Loucy (cell line): Measurements from ENCODE around the gene NTN4.

Source experiments
- H2AFZ ChIP-seq: fragments of 200-600 bp; sonication (generic); 2 replicates; pipeline ENCODE4 v1.6.0; 2016; ENCODE audit warnings: antibody characterized with exemption, mild to moderate bottlenecking, low read length, moderate library complexity
- H3F3A ChIP-seq: fragments of 200-600 bp; 2 replicates; pipeline ENCODE4 v1.6.0; 2016; ENCODE audit warnings: antibody characterized with exemption, low read depth, mild to moderate bottlenecking
- H3K27me3 ChIP-seq: fragments of 200-600 bp; sonication (generic); 2 replicates; pipeline ENCODE4 v1.6.1; 2014; ENCODE audit warnings: low read length, mild to moderate bottlenecking; ENCODE audit not compliant: insufficient read depth, poor library complexity, severe bottlenecking
- H3K36me3 ChIP-seq: fragments of 200-600 bp; sonication (generic); 2 replicates; pipeline ENCODE4 v1.6.1; 2016; ENCODE audit warnings: low read length; ENCODE audit not compliant: insufficient read depth
- H3K4me1 ChIP-seq: fragments of 200-600 bp; sonication (generic); 2 replicates; pipeline ENCODE4 v1.5.1; 2014; ENCODE audit warnings: low read length, mild to moderate bottlenecking; ENCODE audit not compliant: insufficient read depth, poor library complexity, severe bottlenecking
- H3K4me2 ChIP-seq: fragments of 200-600 bp; sonication (generic); 2 replicates; pipeline ENCODE4 v1.6.0; 2014; ENCODE audit warnings: antibody characterized with exemption, low read length, low read depth, mild to moderate bottlenecking; ENCODE audit not compliant: poor library complexity, severe bottlenecking
- H3K4me3 ChIP-seq: fragments of 200-600 bp; sonication (generic); 2 replicates; pipeline ENCODE4 v1.5.1; 2014; ENCODE audit warnings: low read length, mild to moderate bottlenecking, mixed read lengths; ENCODE audit not compliant: poor library complexity, severe bottlenecking
- H3K79me2 ChIP-seq: fragments of 200-600 bp; sonication (generic); 2 replicates; pipeline ENCODE4 v1.6.1; 2014; ENCODE audit warnings: low read length; ENCODE audit not compliant: insufficient read depth
- H3K9ac ChIP-seq: fragments of 200-600 bp; sonication (generic); 2 replicates; pipeline ENCODE4 v1.6.0; 2014; ENCODE audit warnings: mild to moderate bottlenecking, low read depth, low read length, moderate library complexity; ENCODE audit not compliant: poor library complexity, severe bottlenecking
- H3K9me2 ChIP-seq: fragments of 200-600 bp; sonication (generic); replicated peaks from 2 replicates; pipeline ENCODE4 v1.6.1; 2016; ENCODE audit warnings: low read depth, low read length, mixed read lengths
- H3K9me3 ChIP-seq: fragments of 200-600 bp; sonication (generic); 2 replicates; pipeline ENCODE4 v1.6.1; 2014; ENCODE audit warnings: mild to moderate bottlenecking, antibody characterized with exemption, low read length, low read depth; ENCODE audit not compliant: insufficient read depth
- H4K20me1 ChIP-seq: fragments of 200-600 bp; sonication (generic); 2 replicates; pipeline ENCODE4 v1.6.0; 2014; ENCODE audit warnings: antibody characterized with exemption, low read length, mild to moderate bottlenecking; ENCODE audit not compliant: insufficient read depth, poor library complexity, severe bottlenecking
- EZH2phosphoT487 ChIP-seq: fragments of 200-600 bp; IDR thresholded peaks from 2 replicates; pipeline ENCODE4 v1.6.1; 2018; ENCODE audit warnings: antibody characterized with exemption, mild to moderate bottlenecking, moderate library complexity, borderline replicate concordance
- TF ChIP-seq, protein P1 (sequence below): fragments of 200-600 bp; sonication (generic); conservative IDR thresholded peaks from 2 replicates; pipeline ENCODE4 v1.5.1; 2014; ENCODE audit warnings: mild to moderate bottlenecking, antibody characterized with exemption, low read length

Gene NTN4

DNA sequence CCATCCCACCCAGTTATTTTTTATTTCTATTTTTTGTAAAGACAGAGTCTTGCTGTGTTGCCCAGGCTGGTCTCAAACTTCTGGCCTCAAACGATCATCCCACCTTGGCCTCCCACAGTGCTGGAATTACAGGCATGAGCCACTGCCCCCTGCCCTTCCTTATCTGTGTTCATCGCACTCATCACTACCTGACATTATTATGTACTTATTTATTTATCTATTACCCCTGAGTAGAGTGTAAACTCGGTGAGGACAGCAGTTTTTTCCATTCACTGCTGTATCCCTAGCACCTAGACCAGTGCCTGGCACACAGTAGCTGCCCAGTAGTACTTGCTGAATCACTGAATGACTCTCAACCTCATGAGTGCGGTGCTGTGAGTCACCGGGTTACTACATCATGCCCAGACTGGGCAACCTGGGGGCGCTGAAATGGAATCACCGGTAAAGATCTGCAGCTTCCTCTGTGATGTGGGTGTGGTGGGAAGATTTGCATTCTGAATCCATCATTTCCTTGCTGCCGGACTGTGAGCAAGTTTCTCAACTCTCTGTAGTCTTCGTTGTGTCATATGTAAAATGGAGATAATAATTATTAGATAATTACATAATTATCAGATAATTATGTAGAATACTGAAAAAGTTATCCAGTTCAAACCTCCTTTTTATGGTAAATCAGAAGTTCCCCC is 157.4 kb downstream of the NTN4 start:
- Histone ChIP-seq H3K4me3 (no peak overlapping the region), H3K9ac (no peak overlapping the region), H3F3A (no peaks in the 10 kb centered on the region), H3K4me2 (no peak overlapping the region), H4K20me1 (no peaks in the 10 kb centered on the region), H3K9me3 (no peaks in the 10 kb centered on the region), H2AFZ (no peak overlapping the region), H3K9me2 (no peaks in the 10 kb centered on the region), H3K79me2 (no peaks in the 10 kb centered on the region), H3K27me3 (no peaks in the 10 kb centered on the region), H3K36me3 (no peaks in the 10 kb centered on the region), H3K4me1 (no peaks in the 10 kb centered on the region)
- TF ChIP-seq, protein P1, sequence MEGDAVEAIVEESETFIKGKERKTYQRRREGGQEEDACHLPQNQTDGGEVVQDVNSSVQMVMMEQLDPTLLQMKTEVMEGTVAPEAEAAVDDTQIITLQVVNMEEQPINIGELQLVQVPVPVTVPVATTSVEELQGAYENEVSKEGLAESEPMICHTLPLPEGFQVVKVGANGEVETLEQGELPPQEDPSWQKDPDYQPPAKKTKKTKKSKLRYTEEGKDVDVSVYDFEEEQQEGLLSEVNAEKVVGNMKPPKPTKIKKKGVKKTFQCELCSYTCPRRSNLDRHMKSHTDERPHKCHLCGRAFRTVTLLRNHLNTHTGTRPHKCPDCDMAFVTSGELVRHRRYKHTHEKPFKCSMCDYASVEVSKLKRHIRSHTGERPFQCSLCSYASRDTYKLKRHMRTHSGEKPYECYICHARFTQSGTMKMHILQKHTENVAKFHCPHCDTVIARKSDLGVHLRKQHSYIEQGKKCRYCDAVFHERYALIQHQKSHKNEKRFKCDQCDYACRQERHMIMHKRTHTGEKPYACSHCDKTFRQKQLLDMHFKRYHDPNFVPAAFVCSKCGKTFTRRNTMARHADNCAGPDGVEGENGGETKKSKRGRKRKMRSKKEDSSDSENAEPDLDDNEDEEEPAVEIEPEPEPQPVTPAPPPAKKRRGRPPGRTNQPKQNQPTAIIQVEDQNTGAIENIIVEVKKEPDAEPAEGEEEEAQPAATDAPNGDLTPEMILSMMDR: no peak
- TF ChIP-seq EZH2phosphoT487: no peak

DNA sequence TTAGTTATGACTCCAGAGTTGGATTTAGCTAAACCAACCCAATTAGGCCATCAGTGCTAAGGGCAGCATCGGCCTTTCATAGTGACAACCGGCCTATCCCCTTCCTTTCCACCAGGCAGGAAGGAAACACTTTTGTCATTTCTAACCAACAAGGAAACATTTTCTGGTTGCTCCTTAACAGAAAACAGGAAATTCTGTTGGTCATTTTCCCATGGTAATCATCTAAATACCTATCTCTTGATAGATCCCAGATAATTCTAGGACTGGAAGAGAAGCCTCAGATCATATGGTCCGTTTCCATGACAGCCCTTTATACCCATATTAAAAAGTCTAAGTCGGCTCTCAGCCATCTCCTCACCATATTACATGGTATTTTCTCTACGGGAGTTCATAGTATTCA is 160.1 kb downstream of the NTN4 start:
- no peaks in the 10 kb centered on the region for H3K4me1 ChIP-seq
- H3K36me3 ChIP-seq: no peaks in the 10 kb centered on the region
- H3K4me2 ChIP-seq: no peak overlapping the region
- no peaks in the 10 kb centered on the region for H3K9me2 ChIP-seq
- TF ChIP-seq, protein P1: no peak
- TF ChIP-seq EZH2phosphoT487: no peak
- H2AFZ ChIP-seq: no peak overlapping the region
- H3K4me3 ChIP-seq: no peak overlapping the region
- no peaks in the 10 kb centered on the region for H3F3A ChIP-seq
- no peaks in the 10 kb centered on the region for H3K27me3 ChIP-seq
- H4K20me1 ChIP-seq: no peaks in the 10 kb centered on the region
- H3K9ac ChIP-seq: no peak overlapping the region
- no peaks in the 10 kb centered on the region for H3K9me3 ChIP-seq
- no peaks in the 10 kb centered on the region for H3K79me2 ChIP-seq

DNA sequence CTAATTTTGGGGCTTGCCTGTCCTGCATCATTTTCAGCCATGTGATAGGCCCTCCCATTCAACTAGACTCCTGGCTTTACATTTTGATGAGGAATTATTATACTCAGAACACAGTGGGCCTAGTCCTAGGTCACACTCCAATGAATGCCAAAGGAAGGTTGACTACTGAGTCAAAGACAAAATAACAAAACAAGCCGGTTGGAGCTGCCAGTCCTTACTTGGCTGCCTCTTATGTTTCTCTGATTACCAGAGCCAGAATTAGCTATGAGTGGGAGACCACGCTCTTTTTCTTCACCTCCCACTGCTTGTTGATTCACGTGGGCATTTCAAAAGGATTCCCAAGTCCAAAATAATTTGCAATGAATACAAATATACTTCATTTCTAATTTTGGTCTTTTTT is 161.2 kb downstream of the NTN4 start:
- Histone ChIP-seq H3K4me2 (no peak overlapping the region), H3K27me3 (no peaks in the 10 kb centered on the region), H3K36me3 (no peaks in the 10 kb centered on the region), H3K9ac (no peak overlapping the region), H3K4me3 (no peak overlapping the region), H3K9me3 (no peaks in the 10 kb centered on the region), H3K9me2 (no peaks in the 10 kb centered on the region), H4K20me1 (no peaks in the 10 kb centered on the region), H2AFZ (no peak overlapping the region), H3K79me2 (no peaks in the 10 kb centered on the region), H3K4me1 (no peaks in the 10 kb centered on the region), H3F3A (no peaks in the 10 kb centered on the region)
- TF ChIP-seq EZH2phosphoT487: no peak
- TF ChIP-seq, protein P1: no peak
